LNCaP clone FGC (cell line): ENCODE measurements around the gene CYP27A1.
"Not testable (repeated sequence)": the region's sequence is repeated elsewhere in the genome, so short reads cannot be mapped to it uniquely, and the experiment has no call there.

Experiments used
- DNase-seq: peaks from one replicate; pipeline ENCODE4 v3.0.0-alpha.2; 2011; ENCODE audit warnings: low read depth
- H3K4me3 ChIP-seq: 2 replicates; pipeline ENCODE4 v1.5.1; 2011; ENCODE audit warnings: mild to moderate bottlenecking, low read depth, low read length, control low read depth
- TF ChIP-seq, protein P1 (sequence below): IDR thresholded peaks from 2 replicates; pipeline ENCODE4 v1.5.1; 2012; ENCODE audit warnings: mild to moderate bottlenecking; ENCODE audit not compliant: control insufficient read depth, insufficient read depth; ENCODE audit errors: extremely low read depth

Gene CYP27A1

DNA sequence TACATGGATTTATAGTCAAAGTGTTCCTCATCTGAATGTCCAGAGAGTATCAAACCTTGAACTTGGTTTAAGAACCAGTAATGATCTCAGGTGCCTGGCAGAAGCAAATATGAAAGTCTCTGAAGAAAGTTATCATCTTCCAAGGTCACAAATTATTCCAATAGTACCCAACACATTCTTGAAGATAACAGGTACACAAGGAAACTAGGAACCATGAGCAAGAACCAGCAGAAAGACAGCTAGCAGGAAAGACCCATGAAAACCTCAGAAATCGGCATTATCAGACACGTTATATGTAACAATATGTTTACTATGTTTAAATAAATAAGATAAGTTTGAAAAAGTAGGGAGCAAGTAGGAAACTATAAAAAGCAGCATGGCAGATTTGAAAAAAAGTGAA, 55.5 kb downstream of the CYP27A1 start:
- TF ChIP-seq, protein P1, sequence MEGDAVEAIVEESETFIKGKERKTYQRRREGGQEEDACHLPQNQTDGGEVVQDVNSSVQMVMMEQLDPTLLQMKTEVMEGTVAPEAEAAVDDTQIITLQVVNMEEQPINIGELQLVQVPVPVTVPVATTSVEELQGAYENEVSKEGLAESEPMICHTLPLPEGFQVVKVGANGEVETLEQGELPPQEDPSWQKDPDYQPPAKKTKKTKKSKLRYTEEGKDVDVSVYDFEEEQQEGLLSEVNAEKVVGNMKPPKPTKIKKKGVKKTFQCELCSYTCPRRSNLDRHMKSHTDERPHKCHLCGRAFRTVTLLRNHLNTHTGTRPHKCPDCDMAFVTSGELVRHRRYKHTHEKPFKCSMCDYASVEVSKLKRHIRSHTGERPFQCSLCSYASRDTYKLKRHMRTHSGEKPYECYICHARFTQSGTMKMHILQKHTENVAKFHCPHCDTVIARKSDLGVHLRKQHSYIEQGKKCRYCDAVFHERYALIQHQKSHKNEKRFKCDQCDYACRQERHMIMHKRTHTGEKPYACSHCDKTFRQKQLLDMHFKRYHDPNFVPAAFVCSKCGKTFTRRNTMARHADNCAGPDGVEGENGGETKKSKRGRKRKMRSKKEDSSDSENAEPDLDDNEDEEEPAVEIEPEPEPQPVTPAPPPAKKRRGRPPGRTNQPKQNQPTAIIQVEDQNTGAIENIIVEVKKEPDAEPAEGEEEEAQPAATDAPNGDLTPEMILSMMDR: no peak
- H3K4me3 ChIP-seq: no peak overlapping the region

DNA sequence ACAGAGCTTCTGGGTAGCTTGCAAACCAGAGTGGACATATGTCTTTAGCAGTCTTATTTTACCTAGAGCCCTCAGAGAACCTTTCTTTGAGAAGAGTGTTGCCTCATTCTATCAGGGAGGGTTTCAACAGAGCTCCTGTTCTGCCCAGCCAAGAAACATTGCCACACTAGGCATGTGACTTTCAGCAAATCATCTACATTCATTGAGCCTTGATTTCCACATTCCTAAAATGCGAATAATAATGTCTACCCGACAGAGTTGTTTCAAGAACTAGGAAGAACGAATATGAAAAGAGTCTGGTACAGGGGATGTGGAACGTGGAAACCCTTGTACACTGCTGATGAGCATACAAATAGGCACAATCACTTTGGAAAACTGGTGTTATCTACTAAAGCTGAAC, 57.5 kb downstream of the CYP27A1 start:
- H3K4me3 ChIP-seq: no peak overlapping the region
- no peak for DNase-seq
- TF ChIP-seq, protein P1: no peak

More for the DNA sequence above, 55.5 kb downstream of the CYP27A1 start:
- no peak for DNase-seq

DNA sequence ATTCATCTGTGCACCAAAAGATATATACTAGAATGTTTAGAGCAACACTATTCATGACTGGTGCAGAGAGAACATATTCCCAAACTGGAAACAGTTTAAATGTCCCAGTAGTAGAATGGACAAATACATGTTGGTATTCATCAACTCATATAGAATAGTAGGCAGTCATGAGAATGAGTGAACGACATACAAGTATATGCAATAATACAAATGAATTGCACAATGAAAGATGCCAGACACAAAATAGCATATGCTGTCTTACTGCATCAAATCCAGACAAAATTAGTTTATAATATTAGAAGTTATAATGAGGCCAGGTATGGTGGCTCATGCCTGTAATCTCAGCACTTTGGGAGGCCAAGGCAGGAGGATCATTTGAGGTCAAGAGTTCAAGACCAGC, 57.9 kb downstream of the CYP27A1 start:
- no peak for DNase-seq
- no peak overlapping the region for H3K4me3 ChIP-seq
- TF ChIP-seq, protein P1: no peak

DNA sequence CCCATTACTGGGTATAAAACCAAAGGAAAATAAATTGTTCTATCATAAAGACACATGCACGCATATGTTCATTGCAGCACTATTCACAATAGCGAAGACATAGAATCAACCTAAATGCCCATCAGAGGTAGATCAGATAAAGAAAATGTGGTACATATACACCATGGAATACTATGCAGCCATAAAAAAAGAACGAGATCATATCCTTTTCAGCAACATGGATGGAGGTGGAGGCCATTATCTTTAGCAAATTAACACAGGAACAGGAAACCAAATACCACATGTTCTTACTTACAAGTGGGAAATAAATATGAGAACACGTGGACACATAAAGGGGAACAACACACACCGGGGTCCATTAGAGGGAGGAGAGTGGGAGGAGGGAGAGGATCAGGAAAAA, 62.4 kb downstream of the CYP27A1 start:
- not testable (repeated sequence) for DNase-seq, H3K4me3 ChIP-seq

DNA sequence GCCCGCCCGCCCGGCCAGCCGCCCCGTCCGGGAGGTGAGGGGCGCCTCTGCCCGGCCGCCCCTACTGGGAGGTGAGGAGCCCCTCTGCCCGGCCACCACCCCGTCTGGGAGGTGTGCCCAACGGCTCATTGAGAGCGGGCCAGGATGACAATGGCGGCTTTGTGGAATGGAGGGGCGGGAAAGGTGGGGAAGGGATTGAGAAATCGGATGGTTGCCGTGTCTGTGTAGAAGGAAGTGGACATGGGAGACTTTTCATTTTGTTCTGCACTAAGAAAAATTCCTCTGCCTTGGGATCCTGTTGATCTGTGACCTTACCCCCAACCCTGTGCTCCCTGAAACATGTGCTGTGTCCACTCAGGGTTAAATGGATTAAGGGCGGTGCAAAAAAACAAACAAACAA, 65.0 kb downstream of the CYP27A1 start:
- DNase-seq, H3K4me3 ChIP-seq: not testable (repeated sequence)

DNA sequence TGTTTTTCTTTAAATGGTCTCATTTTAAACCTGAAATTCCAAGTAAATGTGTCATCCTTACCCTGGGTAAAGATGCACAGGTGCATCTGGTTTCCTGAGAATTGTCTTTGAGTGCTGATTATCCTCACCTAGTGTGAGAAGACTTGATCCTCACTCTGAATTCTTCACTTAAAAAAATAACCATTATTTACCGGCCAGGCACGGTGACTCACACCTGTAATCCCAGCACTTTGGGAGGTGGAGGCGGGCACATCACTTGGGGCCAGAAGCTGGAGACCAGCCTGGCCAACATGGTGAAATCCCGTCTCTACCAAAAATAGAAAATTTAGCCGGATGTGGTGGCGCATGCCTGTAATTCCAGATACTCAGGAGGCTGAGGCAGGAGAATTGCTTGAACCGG, 67.8 kb downstream of the CYP27A1 start:
- H3K4me3 ChIP-seq: no peak overlapping the region
- TF ChIP-seq, protein P1: no peak
- no peak for DNase-seq

DNA sequence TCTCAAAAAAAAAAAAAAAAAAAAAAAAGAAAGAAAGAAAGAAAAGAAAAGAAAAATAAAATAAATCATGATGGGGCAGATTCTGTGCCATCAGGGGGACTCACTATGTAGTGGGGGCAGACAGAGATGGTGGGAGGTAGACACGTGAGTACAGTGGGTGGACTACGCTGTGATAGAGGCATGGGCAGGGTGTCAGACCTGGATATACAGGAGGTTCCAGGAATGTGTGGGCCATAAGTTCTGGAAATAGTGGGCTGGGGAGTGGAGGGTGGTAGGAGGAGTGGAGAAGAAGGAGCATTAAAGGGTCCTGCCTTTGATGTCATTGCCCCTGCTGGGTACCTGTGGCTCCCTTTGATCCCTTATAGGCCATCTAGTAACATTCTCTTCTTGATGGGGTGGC, 68.8 kb downstream of the CYP27A1 start:
- TF ChIP-seq, protein P1: no peak
- DNase-seq: no peak
- no peak overlapping the region for H3K4me3 ChIP-seq

DNA sequence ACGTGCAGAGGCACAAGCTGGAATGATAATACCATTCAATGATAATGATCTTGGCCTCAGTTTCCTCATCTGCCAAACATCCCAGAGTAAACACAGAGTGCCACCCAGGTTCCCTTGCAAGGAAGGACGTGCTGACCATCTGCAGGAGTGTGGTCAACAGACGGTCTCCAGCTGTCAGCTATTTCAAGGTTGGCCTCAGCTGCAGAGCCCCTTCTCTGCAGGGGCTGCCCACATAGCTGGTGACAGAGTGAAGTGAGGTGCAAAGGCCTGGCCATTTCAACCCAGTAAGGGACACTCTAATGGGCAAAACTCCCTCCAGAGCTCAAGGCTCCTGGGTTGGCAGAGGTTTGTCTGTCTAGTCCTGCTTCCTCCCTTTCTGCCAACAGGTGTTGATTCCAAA, 69.3 kb downstream of the CYP27A1 start:
- no peak overlapping the region for H3K4me3 ChIP-seq
- TF ChIP-seq, protein P1: no peak
- no peak for DNase-seq
